Hematopoietic multipotent progenitor cell treated with erythropoietin and hydrocortisone succinate and interleukin-3 and kit ligand, for 8 days (in vitro differentiated cells): ENCODE measurements around the gene TTLL1.
A peak's percentile ranks its signal among the peaks of the same experiment; 100 is the strongest.
"Not testable (repeated sequence)": the region's sequence is repeated elsewhere in the genome, so short reads cannot be mapped to it uniquely, and the experiment has no call there.

Experiments used
- DNase-seq: peaks from one replicate; pipeline ENCODE4 v3.0.0-alpha.2; 2015

The TTLL1 gene

GRCh38 chr22:43060183-43060582 lies 29.0 kb downstream of the TTLL1 start:
- peak; percentile 43 for DNase-seq

- no peak for DNase-seq
These were observed 31.6 kb downstream of the TTLL1 start for GRCh38 chr22:43057641-43058040.

- peak; percentile 11 for DNase-seq
These were observed 36.0 kb downstream of the TTLL1 start for GRCh38 chr22:43053176-43053575.

- DNase-seq, result no peak
These were observed 38.2 kb downstream of the TTLL1 start for GRCh38 chr22:43050995-43051394.

GRCh38 chr22:43047605-43048004 lies 41.6 kb downstream of the TTLL1 start:
- no peak for DNase-seq

- no peak for DNase-seq
These were observed 44.9 kb downstream of the TTLL1 start for GRCh38 chr22:43044290-43044712.

GRCh38 chr22:43042101-43042780 lies 47.0 kb downstream of the TTLL1 start:
- DNase-seq, result no peak

GRCh38 chr22:43039800-43040199 lies 49.4 kb downstream of the TTLL1 start:
- no peak for DNase-seq

GRCh38 chr22:43038325-43038724 lies 50.9 kb downstream of the TTLL1 start:
- no peak for DNase-seq

- DNase-seq, result no peak
These were observed 52.8 kb downstream of the TTLL1 start for GRCh38 chr22:43036282-43036829.

GRCh38 chr22:43035250-43035649 lies 53.9 kb downstream of the TTLL1 start:
- DNase-seq, result no peak

- DNase-seq, result no peak
These were observed 57.6 kb downstream of the TTLL1 start for GRCh38 chr22:43031617-43032016.

GRCh38 chr22:43018615-43019014 lies 70.6 kb downstream of the TTLL1 start:
- no peak for DNase-seq

GRCh38 chr22:43017525-43018460 lies 71.4 kb downstream of the TTLL1 start:
- no peak for DNase-seq

- DNase-seq, result not testable (repeated sequence)
These were observed 73.0 kb downstream of the TTLL1 start for GRCh38 chr22:43016150-43016549.

GRCh38 chr22:43015677-43016042 lies 73.5 kb downstream of the TTLL1 start:
- no peak for DNase-seq

- peak; percentile 98 for DNase-seq
These were observed 74.1 kb downstream of the TTLL1 start, which contains the start of gene PACSIN2 for GRCh38 chr22:43014869-43015676. Gene PACSIN2, minus strand, starts transcription at chr22:43015149. Its CDS starts 103,069 bp downstream, at chr22:42912080.

GRCh38 chr22:43014316-43014868 lies 74.8 kb downstream of the TTLL1 start:
- no peak for DNase-seq

- no peak for DNase-seq
These were observed 75.6 kb downstream of the TTLL1 start for GRCh38 chr22:43013355-43014315.

GRCh38 chr22:43012390-43012789 lies 76.8 kb downstream of the TTLL1 start:
- DNase-seq, result no peak

GRCh38 chr22:43011079-43011478 lies 78.1 kb downstream of the TTLL1 start:
- DNase-seq, result no peak
